ENCODE measurements around the gene CEP350. TPM values are rescaled to one million over a fixed set of nuclear protein-coding genes. Genes with fewer than 3 reads are reported as not detected.

CEP350 gene
- total and polyA plus RNA-seq, 2 of the 4 experiments (the other 2 are of a cell fraction), result 5.0 to 36.4 TPM

DNA sequence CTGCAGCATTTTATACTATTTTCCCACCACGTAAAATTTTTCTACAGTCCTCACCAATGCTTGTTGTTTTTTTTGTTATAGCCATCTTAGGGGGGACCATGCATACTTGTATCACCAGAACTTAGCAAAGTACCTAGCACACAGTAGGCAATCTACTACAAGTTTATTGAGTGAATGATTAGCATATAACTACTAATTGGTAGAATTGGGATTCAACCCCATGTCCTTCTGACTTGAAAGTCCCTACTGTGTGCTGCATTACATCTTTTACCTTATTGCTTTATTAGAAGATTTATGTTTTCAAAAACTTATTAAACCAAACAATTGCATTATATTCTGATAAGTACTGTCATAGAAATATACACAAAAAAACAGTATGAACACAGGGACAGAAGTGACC lies 92.1 kb downstream of the CEP350 start:
- no peak for TF ChIP-seq POLR2A (IDR thresholded peaks at IDR 0.05; ENCODE audit: low read depth, low read length)
- no peak for TF ChIP-seq BHLHE40 (IDR thresholded peaks at IDR 0.05; ENCODE audit: low read depth, low read length)
- TF ChIP-seq RAD21 (IDR thresholded peaks at IDR 0.05; ENCODE audit: low read length), result no peak
- no peak for TF ChIP-seq CEBPB (IDR thresholded peaks at IDR 0.05; ENCODE audit: low read depth, low read length)
- TF ChIP-seq, protein P1, sequence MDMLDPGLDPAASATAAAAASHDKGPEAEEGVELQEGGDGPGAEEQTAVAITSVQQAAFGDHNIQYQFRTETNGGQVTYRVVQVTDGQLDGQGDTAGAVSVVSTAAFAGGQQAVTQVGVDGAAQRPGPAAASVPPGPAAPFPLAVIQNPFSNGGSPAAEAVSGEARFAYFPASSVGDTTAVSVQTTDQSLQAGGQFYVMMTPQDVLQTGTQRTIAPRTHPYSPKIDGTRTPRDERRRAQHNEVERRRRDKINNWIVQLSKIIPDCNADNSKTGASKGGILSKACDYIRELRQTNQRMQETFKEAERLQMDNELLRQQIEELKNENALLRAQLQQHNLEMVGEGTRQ (IDR thresholded peaks at IDR 0.05; ENCODE audit: low read depth, low read length), result no peak
- no peak for TF ChIP-seq NFE2L2 (IDR thresholded peaks at IDR 0.05; ENCODE audit: low read depth, low read length)
- TF ChIP-seq, protein P2, sequence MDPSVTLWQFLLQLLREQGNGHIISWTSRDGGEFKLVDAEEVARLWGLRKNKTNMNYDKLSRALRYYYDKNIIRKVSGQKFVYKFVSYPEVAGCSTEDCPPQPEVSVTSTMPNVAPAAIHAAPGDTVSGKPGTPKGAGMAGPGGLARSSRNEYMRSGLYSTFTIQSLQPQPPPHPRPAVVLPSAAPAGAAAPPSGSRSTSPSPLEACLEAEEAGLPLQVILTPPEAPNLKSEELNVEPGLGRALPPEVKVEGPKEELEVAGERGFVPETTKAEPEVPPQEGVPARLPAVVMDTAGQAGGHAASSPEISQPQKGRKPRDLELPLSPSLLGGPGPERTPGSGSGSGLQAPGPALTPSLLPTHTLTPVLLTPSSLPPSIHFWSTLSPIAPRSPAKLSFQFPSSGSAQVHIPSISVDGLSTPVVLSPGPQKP (IDR thresholded peaks at IDR 0.05; ENCODE audit: borderline replicate concordance, low read depth, low read length), result no peak
- no peak for TF ChIP-seq FOS (IDR thresholded peaks at IDR 0.05; ENCODE audit: low read depth, low read length)
- no peak for TF ChIP-seq MAZ (IDR thresholded peaks at IDR 0.05; ENCODE audit: borderline replicate concordance, low read depth, low read length)
- TF ChIP-seq RCOR1 (IDR thresholded peaks at IDR 0.05; ENCODE audit: insufficient replicate concordance, low read length), result no peak
- no peak for TF ChIP-seq CTCF (conservative IDR thresholded peaks at IDR 0.05; ENCODE audit: low read depth, low read length)
- TF ChIP-seq CHD1 (IDR thresholded peaks at IDR 0.05; ENCODE audit: low read depth, low read length), result no peak
- ChIA-PET POLR2A (ENCODE audit: unreplicated experiment) (no interaction called here), CTCF (no interaction called here)
- WGBS, 2 experiments (ENCODE audit: extremely low coverage in 2 of 2, insufficient read length in 1 of 2), result no CpG with 5 or more reads among the region's 1 CpG
- H3K4me3 ChIP-seq (ENCODE audit: insufficient read depth, low read depth, low read length), result no peak overlapping the region
- H4K5ac ChIP-seq (ENCODE audit: low read depth, low read length), result no peak overlapping the region
- H4K91ac ChIP-seq (ENCODE audit: insufficient read depth, low read depth, low read length), result no peak overlapping the region
- ATAC-seq (ENCODE audit: low read depth) (no peak), DNase-seq (no peak)
- peak overlapping the region; percentile 34 for H2BK5ac ChIP-seq (ENCODE audit: low read depth, low read length, poor library complexity, severe bottlenecking)
- H3K36me3 ChIP-seq (ENCODE audit: control insufficient read depth, insufficient read depth, low read length), result peaks cover 25% of the 10 kb centered on the region
- H3K9me3 ChIP-seq (ENCODE audit: control insufficient read depth, insufficient read depth, low read length), result no peaks in the 10 kb centered on the region
- H3K4me1 ChIP-seq (ENCODE audit: control insufficient read depth, insufficient read depth, low read length), result peaks cover 5% of the 10 kb centered on the region
- H2AK5ac ChIP-seq (ENCODE audit: low read depth, low read length), result no peak overlapping the region
- peaks cover 3% of the 10 kb centered on the region for H3K9me1 ChIP-seq (ENCODE audit: insufficient read depth, low read length)
- BruUV-seq (replicated peaks), result no TSS peak
- no peak overlapping the region for H3K9ac ChIP-seq (ENCODE audit: low read depth, low read length)
- H3K27me3 ChIP-seq (ENCODE audit: control insufficient read depth, insufficient read depth, low read length), result no peaks in the 10 kb centered on the region
- peaks cover 3 to 6% of the 10 kb centered on the region in 2 experiments; a peak in 2 of 4 replicates for H3K79me1 ChIP-seq (ENCODE audit: low read depth in 1 of 2, low read length in 2 of 2)
- no peak overlapping the region for H3K4ac ChIP-seq (ENCODE audit: low read depth, low read length)
- H2BK120ac ChIP-seq (ENCODE audit: low read depth, low read length), result no peak overlapping the region
- H3K14ac ChIP-seq (replicated peaks; ENCODE audit: low read depth, low read length), result no peak overlapping the region
- 0 out of 2 replicates have a peak overlapping the region, but pooled peaks have one; percentile 29 for H3K18ac ChIP-seq (ENCODE audit: low read depth, low read length)
- no peak overlapping the region for H2AFZ ChIP-seq (replicated peaks; ENCODE audit: low read length, poor library complexity)
- no peak overlapping the region for H4K8ac ChIP-seq (ENCODE audit: low read depth in 2 of 2, low read length in 2 of 2)
- intact Hi-C loops (cut with micrococcal nuclease), result no loop called here
- H3K23ac ChIP-seq (ENCODE audit: low read depth, low read length), result no peak overlapping the region
- peaks cover 6% of the 10 kb centered on the region; the same call in 1 of the 2 replicates for H4K20me1 ChIP-seq (ENCODE audit: insufficient read depth, low read length)
- no peak overlapping the region for H2AK9ac ChIP-seq (replicated peaks; ENCODE audit: low read depth, low read length, poor library complexity)
- dilution Hi-C loops (cut with HindIII; ENCODE audit: low sequenced_read_pairs, unreplicated experiment), result loop anchor here (25.0 kb wide), 1 partner anchor 116 kb away; the partner anchor contains the start of gene QSOX1
- peak overlapping the region; percentile 17; the same call in 1 of the 2 replicates for H3K4me2 ChIP-seq (ENCODE audit: low read depth, low read length)
- H2BK15ac ChIP-seq (ENCODE audit: low read depth, low read length), result no peak overlapping the region
- no peak overlapping the region for H3K56ac ChIP-seq (ENCODE audit: extremely low read depth, insufficient read depth, low read length)
- H3K27ac ChIP-seq (ENCODE audit: insufficient read depth, low read length), result no peak overlapping the region; the same call in 1 of the 2 replicates
- in situ Hi-C loops (cut with MboI; ENCODE audit: low sequenced_read_pairs), result no loop called here
- no peak overlapping the region for H2BK20ac ChIP-seq (ENCODE audit: low read depth, low read length)
